Fibroblast of peridontal ligament (primary cell): ENCODE results near the gene KIF16B.

Source experiments
- DNase-seq: peaks from one replicate; pipeline ENCODE4 v3.0.0-alpha.2; 2010; ENCODE audit errors: extremely low read depth

KIF16B gene

GRCh38 chr20:16437387-16437996, 135.8 kb downstream of the KIF16B start:
- no peak for DNase-seq

GRCh38 chr20:16434062-16434664, 139.1 kb downstream of the KIF16B start:
- DNase-seq, result peak; percentile 20

GRCh38 chr20:16433293-16433580, 140.0 kb downstream of the KIF16B start:
- peak; percentile 7 for DNase-seq

- no peak for DNase-seq
Observed at GRCh38 chr20:16432466-16433292, 140.6 kb downstream of the KIF16B start.

GRCh38 chr20:16428112-16428511, 145.1 kb downstream of the KIF16B start:
- no peak for DNase-seq

GRCh38 chr20:16427571-16427970, 145.7 kb downstream of the KIF16B start:
- no peak for DNase-seq

- no peak for DNase-seq
Observed at GRCh38 chr20:16424780-16425179, 148.5 kb downstream of the KIF16B start.

- no peak for DNase-seq
Observed at GRCh38 chr20:16423311-16424212, 149.7 kb downstream of the KIF16B start.

GRCh38 chr20:16419138-16419715, 154.0 kb downstream of the KIF16B start:
- no peak for DNase-seq

GRCh38 chr20:16418616-16419015, 154.6 kb downstream of the KIF16B start:
- DNase-seq, result no peak

- DNase-seq, result no peak
Observed at GRCh38 chr20:16417001-16417400, 156.2 kb downstream of the KIF16B start.

GRCh38 chr20:16415071-16416053, 157.9 kb downstream of the KIF16B start:
- peak; percentile 24 for DNase-seq

- DNase-seq, result no peak
Observed at GRCh38 chr20:16412906-16413305, 160.3 kb downstream of the KIF16B start.

- no peak for DNase-seq
Observed at GRCh38 chr20:16411361-16411760, 161.9 kb downstream of the KIF16B start.

- DNase-seq, result no peak
Observed at GRCh38 chr20:16410626-16411025, 162.6 kb downstream of the KIF16B start.

- DNase-seq, result no peak
Observed at GRCh38 chr20:16408981-16409380, 164.3 kb downstream of the KIF16B start.

- peak; percentile 6 for DNase-seq
Observed at GRCh38 chr20:16407251-16408067, 165.8 kb downstream of the KIF16B start.

- no peak for DNase-seq
Observed at GRCh38 chr20:16405254-16405653, 168.0 kb downstream of the KIF16B start.

- DNase-seq, result no peak
Observed at GRCh38 chr20:16404640-16405039, 168.6 kb downstream of the KIF16B start.

- no peak for DNase-seq
Observed at GRCh38 chr20:16404171-16404570, 169.1 kb downstream of the KIF16B start.
